GM18517 (cell line): Measurements from ENCODE around the gene NOS2.
"Not testable (repeated sequence)": the region's sequence is repeated elsewhere in the genome, so short reads cannot be mapped to it uniquely, and the experiment has no call there.

Experiments used
- ATAC-seq: cut with Tn5 transposase; IDR thresholded peaks from one replicate; pipeline ENCODE4 v1.9.1; 2021; ENCODE audit warnings: mild to moderate bottlenecking, moderate library complexity; ENCODE audit not compliant: unreplicated experiment

NOS2 gene

GRCh38 chr17:27733773-27734172 lies 66.6 kb downstream of the NOS2 start:
- ATAC-seq: no peak

GRCh38 chr17:27732746-27733145 lies 67.6 kb downstream of the NOS2 start:
- ATAC-seq: not testable (repeated sequence)

- not testable (repeated sequence) for ATAC-seq
Measured at GRCh38 chr17:27725982-27726381, 74.3 kb downstream of the NOS2 start.

- no peak for ATAC-seq
Measured at GRCh38 chr17:27721797-27722196, 78.5 kb downstream of the NOS2 start.
